HL-60 (cell line): Measurements from ENCODE around the gene RNF14.
"Not testable (repeated sequence)": the region's sequence is repeated elsewhere in the genome, so short reads cannot be mapped to it uniquely, and the experiment has no call there.

Source experiments
- DNase-seq, 2 experiments: peaks; one replicate each; pipeline ENCODE4 v3.0.0-alpha.2; 2010 to 2020; ENCODE audit warnings: low read depth in 1 of 2, low spot score in 1 of 2
- H3K27ac ChIP-seq: fragments of 250-450 bp; sonication (Bioruptor Pico); replicated peaks from 2 replicates; pipeline ENCODE4 v1.5.1; 2020; ENCODE audit warnings: mild to moderate bottlenecking, moderate library complexity
- H3K27me3 ChIP-seq: fragments of 250-450 bp; sonication (Bioruptor Pico); 2 replicates; pipeline ENCODE4 v1.5.1; 2021; ENCODE audit warnings: mild to moderate bottlenecking, moderate library complexity; ENCODE audit not compliant: insufficient read depth, poor library complexity, severe bottlenecking
- H3K4me3 ChIP-seq: replicated peaks from 2 replicates; pipeline ENCODE4 v1.5.1; 2011; ENCODE audit warnings: mild to moderate bottlenecking, control low read depth, low read length; ENCODE audit not compliant: insufficient read depth
- GABPA ChIP-seq: IDR thresholded peaks from 2 replicates; pipeline ENCODE4 v1.6.1; 2012; ENCODE audit warnings: low read depth
- POLR2AphosphoS5 ChIP-seq: IDR thresholded peaks from 2 replicates; pipeline ENCODE4 v1.6.1; 2012; ENCODE audit warnings: low read depth
- REST ChIP-seq: IDR thresholded peaks from 2 replicates; pipeline ENCODE4 v1.6.1; 2012; ENCODE audit warnings: low read depth; ENCODE audit not compliant: insufficient replicate concordance
- SPI1 ChIP-seq: IDR thresholded peaks from 2 replicates; pipeline ENCODE4 v1.6.1; 2012; ENCODE audit warnings: low read depth, mild to moderate bottlenecking, borderline replicate concordance
- TF ChIP-seq, protein P1 (sequence below): IDR thresholded peaks from one replicate; pipeline ENCODE4 v1.5.1; 2011; ENCODE audit warnings: low read length, control low read depth, inconsistent platforms; ENCODE audit not compliant: insufficient read depth

The RNF14 gene

GRCh38 chr5:142036918-142037317, 68.0 kb downstream of the RNF14 start:
- TF ChIP-seq REST = no peak
- no peak for TF ChIP-seq GABPA
- no peak for TF ChIP-seq SPI1
- TF ChIP-seq, protein P1, sequence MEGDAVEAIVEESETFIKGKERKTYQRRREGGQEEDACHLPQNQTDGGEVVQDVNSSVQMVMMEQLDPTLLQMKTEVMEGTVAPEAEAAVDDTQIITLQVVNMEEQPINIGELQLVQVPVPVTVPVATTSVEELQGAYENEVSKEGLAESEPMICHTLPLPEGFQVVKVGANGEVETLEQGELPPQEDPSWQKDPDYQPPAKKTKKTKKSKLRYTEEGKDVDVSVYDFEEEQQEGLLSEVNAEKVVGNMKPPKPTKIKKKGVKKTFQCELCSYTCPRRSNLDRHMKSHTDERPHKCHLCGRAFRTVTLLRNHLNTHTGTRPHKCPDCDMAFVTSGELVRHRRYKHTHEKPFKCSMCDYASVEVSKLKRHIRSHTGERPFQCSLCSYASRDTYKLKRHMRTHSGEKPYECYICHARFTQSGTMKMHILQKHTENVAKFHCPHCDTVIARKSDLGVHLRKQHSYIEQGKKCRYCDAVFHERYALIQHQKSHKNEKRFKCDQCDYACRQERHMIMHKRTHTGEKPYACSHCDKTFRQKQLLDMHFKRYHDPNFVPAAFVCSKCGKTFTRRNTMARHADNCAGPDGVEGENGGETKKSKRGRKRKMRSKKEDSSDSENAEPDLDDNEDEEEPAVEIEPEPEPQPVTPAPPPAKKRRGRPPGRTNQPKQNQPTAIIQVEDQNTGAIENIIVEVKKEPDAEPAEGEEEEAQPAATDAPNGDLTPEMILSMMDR = no peak
- no peak for TF ChIP-seq POLR2AphosphoS5
- no peaks in the 10 kb centered on the region for H3K27me3 ChIP-seq
- no peak overlapping the region for H3K4me3 ChIP-seq
- H3K27ac ChIP-seq = no peak overlapping the region
- no peak for DNase-seq

DNA sequence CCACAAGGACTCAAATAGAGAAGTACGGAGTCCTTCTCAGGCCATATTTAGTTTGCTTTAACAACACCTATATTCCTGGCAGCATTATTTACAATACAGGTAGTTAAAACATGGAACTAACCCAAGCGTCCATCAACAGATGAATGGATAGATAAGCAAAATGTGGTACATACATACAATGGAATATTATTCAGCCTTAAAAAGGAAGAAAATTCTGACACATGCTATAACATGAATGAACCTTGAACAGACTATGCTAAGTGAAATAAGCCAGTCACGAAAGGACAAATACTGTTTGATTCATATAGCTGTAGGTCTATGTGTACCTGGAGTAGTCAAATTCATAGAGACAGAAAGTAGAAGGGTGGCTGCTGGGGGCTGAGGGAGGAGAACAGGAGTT, 68.7 kb downstream of the RNF14 start:
- DNase-seq, H3K4me3 ChIP-seq, H3K27ac ChIP-seq, H3K27me3 ChIP-seq: not testable (repeated sequence)

DNA sequence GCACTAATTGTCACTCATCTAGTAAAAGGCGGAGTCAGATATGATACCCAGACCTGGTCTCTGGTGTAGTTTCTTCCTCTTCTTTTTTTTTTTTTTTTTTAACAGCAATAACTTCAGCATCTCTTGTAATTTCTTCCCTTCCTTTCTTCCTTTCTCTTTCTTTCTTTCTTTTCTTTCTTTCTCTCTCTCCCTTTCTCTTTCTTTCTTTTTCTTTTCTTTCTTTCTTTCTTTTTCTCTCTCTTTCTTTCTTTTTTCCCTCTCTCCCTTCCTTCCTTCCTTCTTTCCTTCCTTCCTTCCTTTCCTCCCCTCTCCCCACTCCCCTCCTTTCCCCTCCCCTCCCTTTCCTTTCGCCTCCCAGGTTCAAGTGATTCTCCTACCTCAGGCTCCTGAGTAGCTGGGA, 69.8 kb downstream of the RNF14 start:
- H3K4me3 ChIP-seq = no peak overlapping the region
- DNase-seq = no peak
- no peaks in the 10 kb centered on the region for H3K27me3 ChIP-seq
- no peak overlapping the region for H3K27ac ChIP-seq
- TF ChIP-seq POLR2AphosphoS5 (no peak), REST (no peak), SPI1 (no peak), GABPA (no peak)
- TF ChIP-seq, protein P1 = no peak
